HCT116 (cell line): ENCODE measurements around the gene IQGAP3.

ENCODE experiments used
- CEBPB ChIP-seq: IDR thresholded peaks from 2 replicates; pipeline ENCODE4 v1.6.1; 2012; ENCODE audit warnings: low read depth
- EZH2 ChIP-seq: fragments of 200-600 bp; sonication (generic); IDR thresholded peaks from 2 replicates; pipeline ENCODE4 v1.6.1; 2017; ENCODE audit warnings: antibody characterized with exemption, mixed run types
- EZH2phosphoT487 ChIP-seq: fragments of 200-600 bp; IDR thresholded peaks from 2 replicates; pipeline ENCODE4 v1.6.1; 2018; ENCODE audit warnings: antibody characterized with exemption, borderline replicate concordance
- POLR2A ChIP-seq: IDR thresholded peaks from 2 replicates; pipeline ENCODE4 v1.7.0; 2011; ENCODE audit warnings: borderline replicate concordance; ENCODE audit not compliant: insufficient read depth, insufficient read length; ENCODE audit errors: extremely low read depth
- RAD21 ChIP-seq: IDR thresholded peaks from 2 replicates; pipeline ENCODE4 v1.6.1; 2012; ENCODE audit warnings: low read depth, mild to moderate bottlenecking
- SIN3A ChIP-seq: IDR thresholded peaks from 2 replicates; pipeline ENCODE4 v1.6.1; 2012; ENCODE audit warnings: low read depth
- YY1 ChIP-seq: IDR thresholded peaks from 2 replicates; pipeline ENCODE4 v1.6.1; 2011; ENCODE audit warnings: low read length, low read depth, moderate library complexity, mild to moderate bottlenecking; ENCODE audit not compliant: insufficient replicate concordance; ENCODE audit errors: extremely low read depth
- ZNF274 ChIP-seq: fragments of 200-500 bp; sonication (Bioruptor generic); IDR thresholded peaks from 2 replicates; pipeline ENCODE4 v1.6.1; 2014; ENCODE audit warnings: mild to moderate bottlenecking, low read depth, low read length, inconsistent platforms
- TF ChIP-seq, protein P1 (sequence below), 3 experiments: fragments of 200-600 bp in 1 of 3; sonication (generic) in 1 of 3; IDR thresholded peaks in 2 of 3; conservative IDR thresholded peaks in 1 of 3; 2 replicates each; pipeline ENCODE4 v1.5.1; 2012 to 2017; ENCODE audit warnings: low read depth in 2 of 3, low read length in 2 of 3, antibody characterized with exemption in 1 of 3, borderline replicate concordance in 1 of 3, control low read depth in 1 of 3, mild to moderate bottlenecking in 1 of 3, mixed read lengths in 1 of 3, mixed run types in 1 of 3, moderate library complexity in 1 of 3; ENCODE audit not compliant: insufficient read depth in 1 of 3
- TF ChIP-seq, protein P2 (sequence below): IDR thresholded peaks from 2 replicates; pipeline ENCODE4 v1.6.1; 2012
- TF ChIP-seq, protein P3 (sequence below): IDR thresholded peaks from 2 replicates; pipeline ENCODE4 v1.6.1; 2012

DNA sequence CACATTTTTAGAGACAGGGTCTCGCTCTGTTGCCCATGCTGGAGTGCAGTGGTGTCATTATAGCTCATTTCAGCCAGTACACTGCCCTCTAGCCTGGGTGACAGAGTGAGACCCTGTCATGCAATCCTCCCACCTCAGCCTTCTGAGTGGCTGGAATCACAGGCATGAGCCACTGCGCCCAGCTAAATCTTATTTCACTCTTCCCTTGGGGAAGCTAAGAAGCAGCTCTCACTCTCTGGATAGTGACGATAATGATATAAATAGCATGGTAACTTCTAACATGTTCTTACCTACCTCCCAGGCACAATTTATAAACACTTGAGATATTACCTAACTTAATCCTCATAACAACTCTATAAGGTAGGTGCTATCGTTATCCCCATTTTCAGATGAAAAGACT lies 24.9 kb downstream of the IQGAP3 start:
- TF ChIP-seq, protein P1, sequence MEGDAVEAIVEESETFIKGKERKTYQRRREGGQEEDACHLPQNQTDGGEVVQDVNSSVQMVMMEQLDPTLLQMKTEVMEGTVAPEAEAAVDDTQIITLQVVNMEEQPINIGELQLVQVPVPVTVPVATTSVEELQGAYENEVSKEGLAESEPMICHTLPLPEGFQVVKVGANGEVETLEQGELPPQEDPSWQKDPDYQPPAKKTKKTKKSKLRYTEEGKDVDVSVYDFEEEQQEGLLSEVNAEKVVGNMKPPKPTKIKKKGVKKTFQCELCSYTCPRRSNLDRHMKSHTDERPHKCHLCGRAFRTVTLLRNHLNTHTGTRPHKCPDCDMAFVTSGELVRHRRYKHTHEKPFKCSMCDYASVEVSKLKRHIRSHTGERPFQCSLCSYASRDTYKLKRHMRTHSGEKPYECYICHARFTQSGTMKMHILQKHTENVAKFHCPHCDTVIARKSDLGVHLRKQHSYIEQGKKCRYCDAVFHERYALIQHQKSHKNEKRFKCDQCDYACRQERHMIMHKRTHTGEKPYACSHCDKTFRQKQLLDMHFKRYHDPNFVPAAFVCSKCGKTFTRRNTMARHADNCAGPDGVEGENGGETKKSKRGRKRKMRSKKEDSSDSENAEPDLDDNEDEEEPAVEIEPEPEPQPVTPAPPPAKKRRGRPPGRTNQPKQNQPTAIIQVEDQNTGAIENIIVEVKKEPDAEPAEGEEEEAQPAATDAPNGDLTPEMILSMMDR (IDR thresholded peaks at IDR 0.05 in 2 of 3, conservative IDR thresholded peaks at IDR 0.05 in 1 of 3; ENCODE audit: borderline replicate concordance in 1 of 3, insufficient read depth in 1 of 3, low read depth in 2 of 3, low read length in 2 of 3), result no peak
- TF ChIP-seq SIN3A (no peak), EZH2phosphoT487 (no peak), ZNF274 (no peak), RAD21 (no peak), EZH2 (no peak), POLR2A (no peak), CEBPB (no peak), YY1 (no peak)
- TF ChIP-seq, protein P2, sequence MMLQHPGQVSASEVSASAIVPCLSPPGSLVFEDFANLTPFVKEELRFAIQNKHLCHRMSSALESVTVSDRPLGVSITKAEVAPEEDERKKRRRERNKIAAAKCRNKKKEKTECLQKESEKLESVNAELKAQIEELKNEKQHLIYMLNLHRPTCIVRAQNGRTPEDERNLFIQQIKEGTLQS, result no peak
- TF ChIP-seq, protein P3, sequence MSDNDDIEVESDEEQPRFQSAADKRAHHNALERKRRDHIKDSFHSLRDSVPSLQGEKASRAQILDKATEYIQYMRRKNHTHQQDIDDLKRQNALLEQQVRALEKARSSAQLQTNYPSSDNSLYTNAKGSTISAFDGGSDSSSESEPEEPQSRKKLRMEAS, result no peak
